H9 (cell line): ENCODE data around the gene EEF1A2. TPM values are rescaled to one million over a fixed set of nuclear protein-coding genes. Genes with fewer than 3 reads are reported as not detected.

Experiments
- DNase-seq: peaks from one replicate; pipeline ENCODE4 v3.0.0-alpha.2; 2017
- H2AFZ ChIP-seq: one replicate; pipeline ENCODE4 v1.6.1; 2013; ENCODE audit warnings: mild to moderate bottlenecking, low read length, control low read depth, moderate library complexity
- H2AK5ac ChIP-seq: 2 replicates; pipeline ENCODE4 v1.6.1; 2013; ENCODE audit warnings: low read length, control low read depth, mixed read lengths; ENCODE audit not compliant: insufficient read length
- H2BK120ac ChIP-seq: one replicate; pipeline ENCODE4 v1.6.1; 2013; ENCODE audit warnings: low read depth, mild to moderate bottlenecking, low read length, control low read depth, inconsistent platforms; ENCODE audit not compliant: poor library complexity, severe bottlenecking
- H2BK12ac ChIP-seq: 2 replicates; pipeline ENCODE4 v1.6.1; 2013; ENCODE audit warnings: low read length, control low read depth, mixed read lengths, low read depth; ENCODE audit not compliant: insufficient read length
- H2BK15ac ChIP-seq: 2 replicates; pipeline ENCODE4 v1.6.1; 2013; ENCODE audit warnings: low read depth, low read length, control low read depth
- H2BK20ac ChIP-seq: one replicate; pipeline ENCODE4 v1.6.1; 2013; ENCODE audit warnings: low read depth, mild to moderate bottlenecking, low read length, control low read depth, inconsistent platforms; ENCODE audit not compliant: poor library complexity, severe bottlenecking
- H2BK5ac ChIP-seq: 2 replicates; pipeline ENCODE4 v1.6.1; 2013; ENCODE audit warnings: low read length, control low read depth, mixed read lengths; ENCODE audit not compliant: insufficient read length
- H3K14ac ChIP-seq: 2 replicates; pipeline ENCODE4 v1.6.1; 2013; ENCODE audit warnings: low read length, control low read depth; ENCODE audit not compliant: insufficient read depth
- H3K18ac ChIP-seq: 2 replicates; pipeline ENCODE4 v1.6.1; 2013; ENCODE audit warnings: low read depth, mild to moderate bottlenecking, mixed read lengths, low read length, control low read depth; ENCODE audit not compliant: insufficient read length
- H3K23ac ChIP-seq: 2 replicates; pipeline ENCODE4 v1.6.1; 2013; ENCODE audit warnings: low read length, control low read depth, mixed read lengths, low read depth; ENCODE audit not compliant: insufficient read length
- H3K23me2 ChIP-seq: 2 replicates; pipeline ENCODE4 v1.6.1; 2013; ENCODE audit warnings: low read depth, mild to moderate bottlenecking, mixed read lengths, low read length, control low read depth; ENCODE audit not compliant: insufficient read length, poor library complexity, severe bottlenecking
- H3K27ac ChIP-seq: 2 replicates; pipeline ENCODE4 v1.5.1; 2013; ENCODE audit warnings: low read length, control low read depth, mixed read lengths, low read depth; ENCODE audit not compliant: insufficient read length
- H3K27me3 ChIP-seq: 2 replicates; pipeline ENCODE4 v1.6.1; 2013; ENCODE audit warnings: low read length, control low read depth, inconsistent platforms; ENCODE audit not compliant: insufficient read depth
- H3K4ac ChIP-seq: 2 replicates; pipeline ENCODE4 v1.6.1; 2013; ENCODE audit warnings: low read depth, mild to moderate bottlenecking, control low read depth, inconsistent platforms, low read length, moderate library complexity
- H3K4me1 ChIP-seq: 2 replicates; pipeline ENCODE4 v1.6.1; 2013; ENCODE audit warnings: low read length, control low read depth, inconsistent platforms; ENCODE audit not compliant: insufficient read depth
- H3K4me2 ChIP-seq: 2 replicates; pipeline ENCODE4 v1.6.1; 2013; ENCODE audit warnings: low read length, control low read depth, mixed read lengths; ENCODE audit not compliant: insufficient read length, insufficient read depth
- H3K56ac ChIP-seq: 2 replicates; pipeline ENCODE4 v1.6.1; 2013; ENCODE audit warnings: low read depth, mild to moderate bottlenecking, mixed read lengths, low read length, control low read depth; ENCODE audit not compliant: insufficient read length
- H3K79me1 ChIP-seq: 2 replicates; pipeline ENCODE4 v1.6.1; 2013; ENCODE audit warnings: low read depth, mild to moderate bottlenecking, moderate library complexity, low read length, control low read depth, inconsistent platforms; ENCODE audit not compliant: insufficient read depth, poor library complexity, severe bottlenecking
- H3K79me2 ChIP-seq: 2 replicates; pipeline ENCODE4 v1.6.1; 2013; ENCODE audit warnings: low read length, control low read depth, inconsistent platforms; ENCODE audit not compliant: insufficient read depth
- H3K9ac ChIP-seq: 2 replicates; pipeline ENCODE4 v1.6.1; 2013; ENCODE audit warnings: low read length, control low read depth, mixed read lengths; ENCODE audit not compliant: insufficient read length; ENCODE audit errors: extremely low read depth
- H3K9me3 ChIP-seq: one replicate; pipeline ENCODE4 v1.6.1; 2013; ENCODE audit warnings: low read depth, low read length, inconsistent platforms; ENCODE audit not compliant: control insufficient read depth
- H3T11ph ChIP-seq: one replicate; pipeline ENCODE4 v1.6.1; 2013; ENCODE audit warnings: mild to moderate bottlenecking, low read length, control low read depth, inconsistent platforms
- H4K20me1 ChIP-seq: one replicate; pipeline ENCODE4 v1.6.1; 2013; ENCODE audit not compliant: control insufficient read depth, insufficient read length, insufficient read depth
- H4K5ac ChIP-seq: 2 replicates; pipeline ENCODE4 v1.6.1; 2013; ENCODE audit warnings: low read depth, mild to moderate bottlenecking, mixed read lengths, low read length, control low read depth; ENCODE audit not compliant: insufficient read length
- H4K8ac ChIP-seq: replicated peaks from 2 replicates; pipeline ENCODE4 v1.6.1; 2013; ENCODE audit warnings: low read length, control low read depth, mixed read lengths, low read depth; ENCODE audit not compliant: insufficient read length
- H4K91ac ChIP-seq: 2 replicates; pipeline ENCODE4 v1.6.1; 2013; ENCODE audit warnings: low read depth, mild to moderate bottlenecking, moderate library complexity, mixed read lengths, low read length, control low read depth; ENCODE audit not compliant: insufficient read length
- H3K27ac Mint-ChIP-seq, 3 experiments: 2 replicates in 2 of 3; 3 replicates in 1 of 3; pipeline ENCODE4 v1.8.0; 2020 to 2021; ENCODE audit warnings: mixed read lengths in 3 of 3, mild to moderate bottlenecking in 1 of 3, moderate library complexity in 1 of 3
- H3K27me3 Mint-ChIP-seq: 2 replicates; pipeline ENCODE4 v1.8.0; 2021; ENCODE audit warnings: low read depth, mild to moderate bottlenecking, moderate library complexity, mixed read lengths
- H3K36me3 Mint-ChIP-seq, 3 experiments: 2 replicates in 2 of 3; 3 replicates in 1 of 3; pipeline ENCODE4 v1.8.0; 2020 to 2021; ENCODE audit warnings: low read depth in 3 of 3, mixed read lengths in 3 of 3; ENCODE audit not compliant: insufficient read depth in 1 of 3
- H3K4me1 Mint-ChIP-seq, 2 experiments: 2 replicates each; pipeline ENCODE4 v1.8.0; 2020; ENCODE audit warnings: mixed read lengths in 2 of 2
- H3K4me3 Mint-ChIP-seq, 2 experiments: 2 replicates in 1 of 2; 3 replicates in 1 of 2; pipeline ENCODE4 v1.8.0; 2020 to 2021; ENCODE audit warnings: mild to moderate bottlenecking in 2 of 2, mixed read lengths in 2 of 2, moderate library complexity in 1 of 2
- H3K9me3 Mint-ChIP-seq, 2 experiments: 2 replicates in 1 of 2; 3 replicates in 1 of 2; pipeline ENCODE4 v1.8.0; 2020; ENCODE audit warnings: mild to moderate bottlenecking in 2 of 2, mixed read lengths in 2 of 2, moderate library complexity in 1 of 2
- WGBS: extraction: QIAGEN DNeasy Blood & Tissue Kit; methylation state at CpG from one replicate; pipeline ENCODE4 v1.1.7; 2013; ENCODE audit warnings: missing lambda C conversion rate, low lambda C conversion rate, mixed read lengths; ENCODE audit not compliant: insufficient read length; ENCODE audit errors: extremely low coverage; 5-methylcytosine and 5-hydroxymethylcytosine counted together
- total RNA-seq: library from RNA; stranded (reverse); gene quantifications from 2 replicates; pipeline ENCODE4 v1.2.1, GENCODE V29; 2021
- TF ChIP-seq, protein P1 (sequence below): fragments of 200-600 bp; sonication (generic); conservative IDR thresholded peaks from 3 replicates; pipeline ENCODE4 v1.8.0; 2021; ENCODE audit warnings: antibody characterized with exemption, mild to moderate bottlenecking

EEF1A2 gene
- total RNA-seq, 1 experiment from 2014 or later: 27.4 TPM

DNA sequence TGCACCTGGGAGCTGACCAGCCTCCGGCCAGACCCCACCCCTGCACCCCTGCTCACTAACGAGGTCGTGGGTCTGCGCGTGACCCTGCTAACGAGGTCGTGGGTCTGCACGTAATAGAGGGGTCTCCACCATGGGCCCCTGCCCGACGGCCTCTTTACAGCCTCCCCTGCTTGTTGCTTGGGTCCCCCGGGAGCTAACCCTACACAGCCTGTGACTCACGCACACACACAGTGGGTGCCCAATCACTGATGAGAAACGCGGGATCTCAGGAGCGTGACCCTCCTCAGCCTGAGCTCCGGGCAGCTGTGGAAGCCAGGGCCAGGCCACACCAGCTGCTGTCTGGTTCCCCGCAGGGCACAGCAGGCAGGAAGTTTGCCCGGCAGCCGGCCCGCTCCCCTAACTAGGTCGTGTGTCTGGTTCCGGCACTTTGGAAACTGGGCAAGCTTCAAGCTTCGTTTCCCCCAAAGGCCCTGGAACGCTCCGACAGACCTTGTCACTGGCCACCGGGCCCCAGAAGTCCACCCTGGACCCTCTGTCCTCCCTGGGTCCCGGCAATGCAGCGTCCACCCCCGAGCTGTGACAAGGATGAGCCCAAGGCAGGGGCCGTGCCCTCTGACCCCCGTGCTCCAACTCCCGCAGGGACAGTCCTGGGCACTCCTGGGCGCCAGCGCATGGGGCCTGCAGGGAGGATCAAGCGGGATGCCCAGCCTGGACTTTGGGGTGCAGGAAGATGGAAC, 37.5 kb upstream of the EEF1A2 start:
- H3K9me3 Mint-ChIP-seq: no peaks in the 10 kb centered on the region
- Histone ChIP-seq H3K23me2 (no peaks in the 10 kb centered on the region), H3K14ac (no peak overlapping the region), H2BK15ac (no peak overlapping the region), H3K4me1 (no peaks in the 10 kb centered on the region), H3K4ac (no peak overlapping the region), H3K27me3 (no peaks in the 10 kb centered on the region), H3T11ph (no peak overlapping the region), H3K4me2 (no peak overlapping the region), H3K79me2 (no peaks in the 10 kb centered on the region), H3K23ac (no peak overlapping the region), H2AK5ac (no peak overlapping the region), H3K9ac (no peak overlapping the region), H2AFZ (no peak overlapping the region), H4K5ac (no peak overlapping the region), H2BK5ac (no peak overlapping the region), H2BK20ac (no peak overlapping the region), H3K56ac (no peak overlapping the region), H4K91ac (no peak overlapping the region), H2BK120ac (no peak overlapping the region), H3K79me1 (no peaks in the 10 kb centered on the region), H4K8ac (no peak overlapping the region), H2BK12ac (no peak overlapping the region), H3K27ac (no peak overlapping the region), H3K18ac (no peak overlapping the region), H4K20me1 (peaks cover 5% of the 10 kb centered on the region), H3K9me3 (no peaks in the 10 kb centered on the region)
- peak overlapping the region in 2 of 3 experiments; percentile 49 to 61; a peak in 3 of 7 replicates for H3K27ac Mint-ChIP-seq
- H3K27me3 Mint-ChIP-seq: no peaks in the 10 kb centered on the region
- TF ChIP-seq, protein P1, sequence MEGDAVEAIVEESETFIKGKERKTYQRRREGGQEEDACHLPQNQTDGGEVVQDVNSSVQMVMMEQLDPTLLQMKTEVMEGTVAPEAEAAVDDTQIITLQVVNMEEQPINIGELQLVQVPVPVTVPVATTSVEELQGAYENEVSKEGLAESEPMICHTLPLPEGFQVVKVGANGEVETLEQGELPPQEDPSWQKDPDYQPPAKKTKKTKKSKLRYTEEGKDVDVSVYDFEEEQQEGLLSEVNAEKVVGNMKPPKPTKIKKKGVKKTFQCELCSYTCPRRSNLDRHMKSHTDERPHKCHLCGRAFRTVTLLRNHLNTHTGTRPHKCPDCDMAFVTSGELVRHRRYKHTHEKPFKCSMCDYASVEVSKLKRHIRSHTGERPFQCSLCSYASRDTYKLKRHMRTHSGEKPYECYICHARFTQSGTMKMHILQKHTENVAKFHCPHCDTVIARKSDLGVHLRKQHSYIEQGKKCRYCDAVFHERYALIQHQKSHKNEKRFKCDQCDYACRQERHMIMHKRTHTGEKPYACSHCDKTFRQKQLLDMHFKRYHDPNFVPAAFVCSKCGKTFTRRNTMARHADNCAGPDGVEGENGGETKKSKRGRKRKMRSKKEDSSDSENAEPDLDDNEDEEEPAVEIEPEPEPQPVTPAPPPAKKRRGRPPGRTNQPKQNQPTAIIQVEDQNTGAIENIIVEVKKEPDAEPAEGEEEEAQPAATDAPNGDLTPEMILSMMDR: no peak
- no peaks in the 10 kb centered on the region for H3K36me3 Mint-ChIP-seq
- DNase-seq: no peak
- WGBS: no CpG with 5 or more reads among the region's 35 CpGs
- no peak overlapping the region for H3K4me3 Mint-ChIP-seq
- H3K4me1 Mint-ChIP-seq: peaks cover 3 to 8% of the 10 kb centered on the region in 2 experiments; a peak in 3 of 4 replicates
